Measurements from ENCODE around the gene CCHCR1.

The CCHCR1 gene

DNA sequence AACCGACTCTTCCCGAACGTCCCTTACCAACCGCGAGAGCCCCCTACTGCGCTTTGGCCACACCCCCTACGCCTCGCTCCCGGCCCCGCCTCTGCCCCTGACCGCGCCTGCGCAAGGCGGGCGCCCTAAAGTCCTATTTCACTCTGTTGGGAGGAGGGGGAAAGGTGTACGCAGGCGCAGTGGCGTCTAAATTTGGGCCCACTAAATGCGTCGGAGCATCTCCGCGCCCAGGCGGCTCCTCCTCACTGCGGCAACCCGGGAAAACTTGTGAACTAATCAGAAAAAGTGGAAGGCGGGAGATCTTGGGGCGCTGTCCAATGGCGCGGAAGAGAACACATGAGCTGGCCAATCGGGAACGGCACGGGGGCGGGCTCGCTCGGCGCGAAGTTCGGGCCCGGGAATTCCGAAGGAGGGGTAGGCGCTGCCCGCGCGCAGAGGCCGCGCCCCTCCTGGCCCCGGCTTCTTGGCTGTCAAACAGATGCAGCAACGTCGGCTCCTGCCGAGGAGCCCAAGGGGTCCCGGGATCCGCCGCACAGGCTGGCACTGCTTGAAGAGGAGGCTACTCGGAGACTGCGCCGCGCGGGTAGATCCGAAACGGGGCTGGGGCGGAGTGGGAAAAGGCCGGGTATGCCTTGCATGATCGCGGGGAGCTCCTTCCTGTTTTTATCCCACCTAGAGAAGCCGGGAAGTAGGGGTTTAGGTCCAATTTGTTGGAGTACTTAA lies 699 bp upstream of the CCHCR1 start, which contains the start of gene TCF19:
TCF19 (plus strand) TSS at position 450 of the 723 bp plus-strand sequence. CDS start 881 bp downstream, outside the sequence.
- Histone ChIP-seq H3K4me2 (ENCODE audit: low read length) (peak within 1 kb of the TSS; percentile 81), H3K9ac (peak within 1 kb of the TSS; percentile 63), H3K4me3 (ENCODE audit: low read depth, low read length) (peak within 1 kb of the TSS; percentile 73), H2AFZ (peak within 1 kb of the TSS; percentile 94), H3K79me2 (no peaks in the 10 kb centered on the region), H3K36me3 (ENCODE audit: control insufficient read depth, insufficient read depth, low read length) (no peaks in the 10 kb centered on the region), H3K9me3 (ENCODE audit: control insufficient read depth, low read length) (no peaks in the 10 kb centered on the region), H3K4me1 (peaks cover 3% of the 10 kb centered on the region), H3K27ac (peak within 1 kb of the TSS; percentile 37), H3K27me3 (ENCODE audit: control insufficient read depth, insufficient read depth, low read length) (no peaks in the 10 kb centered on the region)
- TF ChIP-seq, protein P1, sequence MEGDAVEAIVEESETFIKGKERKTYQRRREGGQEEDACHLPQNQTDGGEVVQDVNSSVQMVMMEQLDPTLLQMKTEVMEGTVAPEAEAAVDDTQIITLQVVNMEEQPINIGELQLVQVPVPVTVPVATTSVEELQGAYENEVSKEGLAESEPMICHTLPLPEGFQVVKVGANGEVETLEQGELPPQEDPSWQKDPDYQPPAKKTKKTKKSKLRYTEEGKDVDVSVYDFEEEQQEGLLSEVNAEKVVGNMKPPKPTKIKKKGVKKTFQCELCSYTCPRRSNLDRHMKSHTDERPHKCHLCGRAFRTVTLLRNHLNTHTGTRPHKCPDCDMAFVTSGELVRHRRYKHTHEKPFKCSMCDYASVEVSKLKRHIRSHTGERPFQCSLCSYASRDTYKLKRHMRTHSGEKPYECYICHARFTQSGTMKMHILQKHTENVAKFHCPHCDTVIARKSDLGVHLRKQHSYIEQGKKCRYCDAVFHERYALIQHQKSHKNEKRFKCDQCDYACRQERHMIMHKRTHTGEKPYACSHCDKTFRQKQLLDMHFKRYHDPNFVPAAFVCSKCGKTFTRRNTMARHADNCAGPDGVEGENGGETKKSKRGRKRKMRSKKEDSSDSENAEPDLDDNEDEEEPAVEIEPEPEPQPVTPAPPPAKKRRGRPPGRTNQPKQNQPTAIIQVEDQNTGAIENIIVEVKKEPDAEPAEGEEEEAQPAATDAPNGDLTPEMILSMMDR (IDR thresholded peaks at IDR 0.05) = no peak

DNA sequence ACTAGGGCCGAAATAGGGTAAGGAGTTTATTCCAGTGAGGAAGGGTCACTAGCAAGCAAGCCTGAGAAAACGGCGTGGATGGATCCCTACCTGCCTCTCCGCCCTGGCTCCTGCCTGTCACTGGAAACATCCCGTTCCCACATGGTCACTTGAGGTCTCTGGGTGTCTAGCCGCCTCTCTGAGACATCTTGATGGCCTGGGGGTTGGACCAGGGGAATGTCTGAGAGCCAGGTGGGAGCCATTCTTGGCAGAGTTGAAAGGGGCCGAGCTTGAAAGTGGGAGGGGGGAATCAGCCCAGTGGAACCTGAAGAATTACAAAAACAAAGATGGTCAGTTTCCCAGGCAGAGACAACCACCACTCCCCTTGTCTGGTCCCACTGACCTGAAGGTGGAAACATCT lies 961 bp downstream of the CCHCR1 start:
- Histone ChIP-seq H3K27me3 (ENCODE audit: control insufficient read depth, insufficient read depth, low read length) (no peaks in the 10 kb centered on the region), H3K36me3 (ENCODE audit: control insufficient read depth, insufficient read depth, low read length) (no peaks in the 10 kb centered on the region), H3K4me1 (peaks cover 3% of the 10 kb centered on the region), H3K79me2 (no peaks in the 10 kb centered on the region), H3K4me3 (ENCODE audit: low read depth, low read length) (no peak overlapping the region), H3K9ac (no peak overlapping the region), H3K27ac (no peak overlapping the region), H2AFZ (no peak overlapping the region), H3K9me3 (ENCODE audit: control insufficient read depth, low read length) (no peaks in the 10 kb centered on the region), H3K4me2 (ENCODE audit: low read length) (no peak overlapping the region)
- TF ChIP-seq, protein P1 (IDR thresholded peaks at IDR 0.05) = no peak

DNA sequence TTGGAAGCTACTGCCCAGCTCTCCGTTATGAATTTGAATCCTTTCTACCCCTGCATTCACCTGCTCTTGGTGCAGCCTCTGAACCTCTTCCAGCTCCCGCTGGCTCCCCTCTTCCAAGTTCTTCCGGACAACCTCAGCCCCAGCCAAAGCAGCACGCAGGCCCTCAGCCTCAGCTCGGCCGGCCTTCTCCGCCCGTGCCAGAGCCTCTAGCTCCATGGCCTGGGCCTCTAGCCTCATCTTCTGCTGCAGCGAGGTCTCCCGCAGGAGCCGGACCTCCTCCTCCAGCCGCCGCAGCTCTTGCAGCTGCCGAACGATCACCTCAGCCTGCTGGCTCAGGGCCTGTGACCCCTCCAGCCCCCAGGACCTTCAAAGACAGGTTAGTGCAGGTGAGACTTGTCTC lies 3.2 kb downstream of the CCHCR1 start:
- no peaks in the 10 kb centered on the region for H3K36me3 ChIP-seq (ENCODE audit: control insufficient read depth, insufficient read depth, low read length)
- no peak overlapping the region for H3K9ac ChIP-seq
- H2AFZ ChIP-seq = no peak overlapping the region
- H3K4me1 ChIP-seq = peaks cover 3% of the 10 kb centered on the region
- H3K4me3 ChIP-seq (ENCODE audit: low read depth, low read length) = no peak overlapping the region
- H3K4me2 ChIP-seq (ENCODE audit: low read length) = no peak overlapping the region
- TF ChIP-seq, protein P1 (IDR thresholded peaks at IDR 0.05) = no peak
- H3K27me3 ChIP-seq (ENCODE audit: control insufficient read depth, insufficient read depth, low read length) = no peaks in the 10 kb centered on the region
- H3K9me3 ChIP-seq (ENCODE audit: control insufficient read depth, low read length) = no peaks in the 10 kb centered on the region
- no peaks in the 10 kb centered on the region for H3K79me2 ChIP-seq
- no peak overlapping the region for H3K27ac ChIP-seq

GRCh38 chr6:31152781-31153180 lies 4.8 kb downstream of the CCHCR1 start:
- Histone ChIP-seq H3K4me3 (ENCODE audit: low read depth, low read length) (no peak overlapping the region), H3K27ac (no peak overlapping the region), H3K4me2 (ENCODE audit: low read length) (no peak overlapping the region), H2AFZ (no peak overlapping the region), H3K4me1 (peaks cover 3% of the 10 kb centered on the region), H3K9ac (no peak overlapping the region), H3K36me3 (ENCODE audit: control insufficient read depth, insufficient read depth, low read length) (no peaks in the 10 kb centered on the region), H3K27me3 (ENCODE audit: control insufficient read depth, insufficient read depth, low read length) (no peaks in the 10 kb centered on the region), H3K79me2 (no peaks in the 10 kb centered on the region), H3K9me3 (ENCODE audit: control insufficient read depth, low read length) (no peaks in the 10 kb centered on the region)
- TF ChIP-seq, protein P1 (IDR thresholded peaks at IDR 0.05) = no peak
